ENCODE measurements around the gene RCBTB1.

RCBTB1 gene

GRCh38 chr13:49553888-49554287 is 31.5 kb downstream of the RCBTB1 start:
- no peak for DNase-seq

- no peak for DNase-seq
Measured at GRCh38 chr13:49550942-49551644, 34.3 kb downstream of the RCBTB1 start.

GRCh38 chr13:49549289-49549688 is 36.1 kb downstream of the RCBTB1 start:
- DNase-seq = no peak

- DNase-seq = no peak
Measured at GRCh38 chr13:49546561-49546960, 38.8 kb downstream of the RCBTB1 start.

GRCh38 chr13:49545661-49546060 is 39.7 kb downstream of the RCBTB1 start:
- no peak for DNase-seq

- DNase-seq = no peak
Measured at GRCh38 chr13:49543656-49544055, 41.7 kb downstream of the RCBTB1 start.

- DNase-seq = no peak
Measured at GRCh38 chr13:49540552-49540951, 44.8 kb downstream of the RCBTB1 start.

GRCh38 chr13:49539746-49540145 is 45.6 kb downstream of the RCBTB1 start:
- no peak for DNase-seq

- DNase-seq = no peak
Measured at GRCh38 chr13:49539313-49539712, 46.0 kb downstream of the RCBTB1 start.

GRCh38 chr13:49538404-49538803 is 47.0 kb downstream of the RCBTB1 start:
- DNase-seq = no peak

- no peak for DNase-seq
Measured at GRCh38 chr13:49536144-49536873, 49.0 kb downstream of the RCBTB1 start.

- no peak for DNase-seq
Measured at GRCh38 chr13:49533591-49534269, 51.6 kb downstream of the RCBTB1 start.

GRCh38 chr13:49533011-49533410 is 52.3 kb downstream of the RCBTB1 start:
- DNase-seq = no peak

GRCh38 chr13:49532593-49532992 is 52.8 kb downstream of the RCBTB1 start:
- no peak for DNase-seq

GRCh38 chr13:49530457-49530856 is 54.9 kb downstream of the RCBTB1 start:
- no peak for DNase-seq

- no peak for DNase-seq
Measured at GRCh38 chr13:49528161-49528560, 57.2 kb downstream of the RCBTB1 start.

- DNase-seq = no peak
Measured at GRCh38 chr13:49527123-49527522, 58.2 kb downstream of the RCBTB1 start.

GRCh38 chr13:49524740-49525501 is 60.4 kb downstream of the RCBTB1 start:
- no peak for DNase-seq

GRCh38 chr13:49521224-49521623 is 64.1 kb downstream of the RCBTB1 start:
- no peak for DNase-seq

- DNase-seq = no peak
Measured at GRCh38 chr13:49517461-49517860, 67.9 kb downstream of the RCBTB1 start.

GRCh38 chr13:49516467-49516866 is 68.9 kb downstream of the RCBTB1 start:
- no peak for DNase-seq

- no peak for DNase-seq
Measured at GRCh38 chr13:49512578-49512977, 72.8 kb downstream of the RCBTB1 start.

GRCh38 chr13:49503951-49504350 is 81.4 kb downstream of the RCBTB1 start:
- DNase-seq = no peak
